PFSK-1 (cell line): ENCODE measurements around the gene ADCY2.

Source experiments
- FOXP2 ChIP-seq: optimal IDR thresholded peaks from 2 replicates; pipeline ENCODE3; 2011; ENCODE audit warnings: borderline replicate concordance, control low read depth, inconsistent platforms; ENCODE audit not compliant: insufficient read depth; ENCODE audit errors: extremely low read length, extremely low read depth
- POLR2AphosphoS5 ChIP-seq: IDR thresholded peaks from 2 replicates; pipeline ENCODE4 v1.6.1; 2012; ENCODE audit warnings: low read depth, mild to moderate bottlenecking, control low read depth, low read length, moderate library complexity
- TAF1 ChIP-seq: IDR thresholded peaks from 2 replicates; pipeline ENCODE4 v1.6.1; 2012; ENCODE audit warnings: low read length, control low read depth, borderline replicate concordance; ENCODE audit not compliant: insufficient read depth
- TF ChIP-seq, protein P1 (sequence below), 2 experiments: IDR thresholded peaks; 2 replicates each; pipeline versions ENCODE4 v1.6.1 to v1.8.0; 2011 to 2012; ENCODE audit warnings: low read depth in 2 of 2, low read length in 2 of 2, control low read depth in 1 of 2, inconsistent platforms in 1 of 2, mild to moderate bottlenecking in 1 of 2, moderate library complexity in 1 of 2; ENCODE audit not compliant: insufficient read depth in 1 of 2

DNA sequence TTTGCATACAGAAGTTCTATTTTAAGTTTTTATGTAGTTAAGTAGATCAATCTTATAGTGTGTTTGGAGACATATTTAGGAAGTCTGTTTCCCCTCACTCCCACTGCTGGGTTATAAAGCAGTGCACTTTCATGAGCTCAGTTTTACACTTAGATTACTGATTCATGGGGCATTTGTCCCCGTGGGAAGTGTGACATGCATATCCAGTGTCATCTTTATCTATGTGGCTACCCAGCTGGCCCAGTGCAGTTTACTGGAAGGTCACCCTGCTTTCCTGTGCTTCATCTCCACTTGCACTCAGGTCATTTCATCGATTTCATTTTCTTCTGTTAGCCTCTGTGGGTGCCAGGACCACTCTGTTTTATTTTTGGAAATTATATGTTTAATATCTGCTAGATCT is 49.1 kb downstream of the ADCY2 start:
- no peak for TF ChIP-seq TAF1
- TF ChIP-seq, protein P1, sequence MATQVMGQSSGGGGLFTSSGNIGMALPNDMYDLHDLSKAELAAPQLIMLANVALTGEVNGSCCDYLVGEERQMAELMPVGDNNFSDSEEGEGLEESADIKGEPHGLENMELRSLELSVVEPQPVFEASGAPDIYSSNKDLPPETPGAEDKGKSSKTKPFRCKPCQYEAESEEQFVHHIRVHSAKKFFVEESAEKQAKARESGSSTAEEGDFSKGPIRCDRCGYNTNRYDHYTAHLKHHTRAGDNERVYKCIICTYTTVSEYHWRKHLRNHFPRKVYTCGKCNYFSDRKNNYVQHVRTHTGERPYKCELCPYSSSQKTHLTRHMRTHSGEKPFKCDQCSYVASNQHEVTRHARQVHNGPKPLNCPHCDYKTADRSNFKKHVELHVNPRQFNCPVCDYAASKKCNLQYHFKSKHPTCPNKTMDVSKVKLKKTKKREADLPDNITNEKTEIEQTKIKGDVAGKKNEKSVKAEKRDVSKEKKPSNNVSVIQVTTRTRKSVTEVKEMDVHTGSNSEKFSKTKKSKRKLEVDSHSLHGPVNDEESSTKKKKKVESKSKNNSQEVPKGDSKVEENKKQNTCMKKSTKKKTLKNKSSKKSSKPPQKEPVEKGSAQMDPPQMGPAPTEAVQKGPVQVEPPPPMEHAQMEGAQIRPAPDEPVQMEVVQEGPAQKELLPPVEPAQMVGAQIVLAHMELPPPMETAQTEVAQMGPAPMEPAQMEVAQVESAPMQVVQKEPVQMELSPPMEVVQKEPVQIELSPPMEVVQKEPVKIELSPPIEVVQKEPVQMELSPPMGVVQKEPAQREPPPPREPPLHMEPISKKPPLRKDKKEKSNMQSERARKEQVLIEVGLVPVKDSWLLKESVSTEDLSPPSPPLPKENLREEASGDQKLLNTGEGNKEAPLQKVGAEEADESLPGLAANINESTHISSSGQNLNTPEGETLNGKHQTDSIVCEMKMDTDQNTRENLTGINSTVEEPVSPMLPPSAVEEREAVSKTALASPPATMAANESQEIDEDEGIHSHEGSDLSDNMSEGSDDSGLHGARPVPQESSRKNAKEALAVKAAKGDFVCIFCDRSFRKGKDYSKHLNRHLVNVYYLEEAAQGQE (IDR thresholded peaks at IDR 0.05; ENCODE audit: insufficient read depth in 1 of 2, low read depth in 2 of 2, low read length in 2 of 2) = no peak
- no peak for TF ChIP-seq FOXP2
- no peak for TF ChIP-seq POLR2AphosphoS5
